Loucy (cell line): ENCODE measurements around the gene TMEM54.

Experiments
- H2AFZ ChIP-seq: fragments of 200-600 bp; sonication (generic); 2 replicates; pipeline ENCODE4 v1.6.0; 2016; ENCODE audit warnings: antibody characterized with exemption, mild to moderate bottlenecking, low read length, moderate library complexity
- H3F3A ChIP-seq: fragments of 200-600 bp; 2 replicates; pipeline ENCODE4 v1.6.0; 2016; ENCODE audit warnings: antibody characterized with exemption, low read depth, mild to moderate bottlenecking
- H3K27me3 ChIP-seq: fragments of 200-600 bp; sonication (generic); 2 replicates; pipeline ENCODE4 v1.6.1; 2014; ENCODE audit warnings: low read length, mild to moderate bottlenecking; ENCODE audit not compliant: insufficient read depth, poor library complexity, severe bottlenecking
- H3K36me3 ChIP-seq: fragments of 200-600 bp; sonication (generic); 2 replicates; pipeline ENCODE4 v1.6.1; 2016; ENCODE audit warnings: low read length; ENCODE audit not compliant: insufficient read depth
- H3K4me1 ChIP-seq: fragments of 200-600 bp; sonication (generic); 2 replicates; pipeline ENCODE4 v1.5.1; 2014; ENCODE audit warnings: low read length, mild to moderate bottlenecking; ENCODE audit not compliant: insufficient read depth, poor library complexity, severe bottlenecking
- H3K4me2 ChIP-seq: fragments of 200-600 bp; sonication (generic); 2 replicates; pipeline ENCODE4 v1.6.0; 2014; ENCODE audit warnings: antibody characterized with exemption, low read length, low read depth, mild to moderate bottlenecking; ENCODE audit not compliant: poor library complexity, severe bottlenecking
- H3K4me3 ChIP-seq: fragments of 200-600 bp; sonication (generic); 2 replicates; pipeline ENCODE4 v1.5.1; 2014; ENCODE audit warnings: low read length, mild to moderate bottlenecking, mixed read lengths; ENCODE audit not compliant: poor library complexity, severe bottlenecking
- H3K79me2 ChIP-seq: fragments of 200-600 bp; sonication (generic); 2 replicates; pipeline ENCODE4 v1.6.1; 2014; ENCODE audit warnings: low read length; ENCODE audit not compliant: insufficient read depth
- H3K9ac ChIP-seq: fragments of 200-600 bp; sonication (generic); 2 replicates; pipeline ENCODE4 v1.6.0; 2014; ENCODE audit warnings: mild to moderate bottlenecking, low read depth, low read length, moderate library complexity; ENCODE audit not compliant: poor library complexity, severe bottlenecking
- H3K9me2 ChIP-seq: fragments of 200-600 bp; sonication (generic); replicated peaks from 2 replicates; pipeline ENCODE4 v1.6.1; 2016; ENCODE audit warnings: low read depth, low read length, mixed read lengths
- H3K9me3 ChIP-seq: fragments of 200-600 bp; sonication (generic); 2 replicates; pipeline ENCODE4 v1.6.1; 2014; ENCODE audit warnings: mild to moderate bottlenecking, antibody characterized with exemption, low read length, low read depth; ENCODE audit not compliant: insufficient read depth
- H4K20me1 ChIP-seq: fragments of 200-600 bp; sonication (generic); 2 replicates; pipeline ENCODE4 v1.6.0; 2014; ENCODE audit warnings: antibody characterized with exemption, low read length, mild to moderate bottlenecking; ENCODE audit not compliant: insufficient read depth, poor library complexity, severe bottlenecking
- CTCF ChIP-seq: fragments of 200-600 bp; sonication (generic); conservative IDR thresholded peaks from 2 replicates; pipeline ENCODE4 v1.5.1; 2014; ENCODE audit warnings: mild to moderate bottlenecking, antibody characterized with exemption, low read length
- EZH2phosphoT487 ChIP-seq: fragments of 200-600 bp; IDR thresholded peaks from 2 replicates; pipeline ENCODE4 v1.6.1; 2018; ENCODE audit warnings: antibody characterized with exemption, mild to moderate bottlenecking, moderate library complexity, borderline replicate concordance

TMEM54 gene

DNA sequence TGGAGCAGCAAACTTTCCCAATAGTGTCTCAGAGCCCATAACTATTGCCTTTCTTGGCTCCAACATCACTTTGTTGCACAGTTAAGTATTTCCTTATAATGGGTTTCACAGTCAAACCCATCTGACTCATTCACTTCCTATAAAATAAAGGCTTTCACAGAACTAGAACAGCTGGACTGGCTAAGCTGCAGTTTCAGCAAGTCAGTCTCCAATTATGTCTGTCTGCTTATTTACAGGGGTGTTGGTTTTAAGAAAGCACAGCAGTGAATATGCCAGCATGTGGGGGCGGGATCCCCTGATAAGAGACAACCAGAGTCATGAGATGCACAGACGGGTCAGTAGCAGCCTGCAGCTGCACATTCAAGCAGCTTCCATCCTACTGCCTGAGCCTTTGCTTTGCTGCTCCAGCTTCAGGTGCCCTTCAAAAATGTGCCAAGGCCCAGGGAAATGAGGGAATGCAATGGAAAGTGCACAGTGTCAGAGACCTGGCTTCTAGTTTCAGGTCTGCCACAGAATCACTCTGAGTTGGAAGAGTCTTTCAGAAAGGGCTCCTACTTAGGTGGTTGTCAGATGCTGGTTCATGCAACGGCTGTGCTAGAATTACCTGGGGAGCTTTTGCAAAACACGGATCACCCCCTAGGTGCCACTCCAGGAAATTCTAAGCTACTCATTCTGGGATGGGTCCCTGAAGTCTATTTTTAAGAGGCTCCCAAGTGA, 38.6 kb upstream of the TMEM54 start:
- Histone ChIP-seq H3K4me3 (no peak overlapping the region), H3K9me3 (no peaks in the 10 kb centered on the region), H2AFZ (no peak overlapping the region), H3K4me1 (no peaks in the 10 kb centered on the region), H3K27me3 (no peaks in the 10 kb centered on the region), H3K36me3 (peaks cover 63% of the 10 kb centered on the region; the same call in 1 of the 2 replicates), H3K9me2 (no peaks in the 10 kb centered on the region), H3K79me2 (no peaks in the 10 kb centered on the region), H4K20me1 (no peaks in the 10 kb centered on the region), H3K9ac (no peak overlapping the region), H3K4me2 (no peak overlapping the region), H3F3A (no peaks in the 10 kb centered on the region)
- TF ChIP-seq CTCF (no peak), EZH2phosphoT487 (no peak)

GRCh38 chr1:32937061-32937460, 35.9 kb upstream of the TMEM54 start:
- no peak for TF ChIP-seq EZH2phosphoT487
- TF ChIP-seq CTCF = no peak

GRCh38 chr1:32934535-32934934, 33.3 kb upstream of the TMEM54 start:
- H3K36me3 ChIP-seq = peaks cover 21% of the 10 kb centered on the region; the same call in 1 of the 2 replicates
- no peak overlapping the region for H3K9ac ChIP-seq

More at GRCh38 chr1:32937061-32937460, 35.9 kb upstream of the TMEM54 start:
- H4K20me1 ChIP-seq = no peaks in the 10 kb centered on the region
- H3F3A ChIP-seq = no peaks in the 10 kb centered on the region
- H3K79me2 ChIP-seq = no peaks in the 10 kb centered on the region
- H3K27me3 ChIP-seq = no peaks in the 10 kb centered on the region
- H3K4me2 ChIP-seq = no peak overlapping the region
- H2AFZ ChIP-seq = no peak overlapping the region
- H3K9me3 ChIP-seq = no peaks in the 10 kb centered on the region
- H3K9me2 ChIP-seq = no peaks in the 10 kb centered on the region
- H3K36me3 ChIP-seq = peaks cover 43% of the 10 kb centered on the region; the same call in 1 of the 2 replicates
- H3K4me3 ChIP-seq = no peak overlapping the region
- H3K9ac ChIP-seq = no peak overlapping the region
- no peaks in the 10 kb centered on the region for H3K4me1 ChIP-seq

More at GRCh38 chr1:32934535-32934934, 33.3 kb upstream of the TMEM54 start:
- H3K27me3 ChIP-seq = no peaks in the 10 kb centered on the region
- no peaks in the 10 kb centered on the region for H4K20me1 ChIP-seq
- no peak overlapping the region for H3K4me3 ChIP-seq
- no peak overlapping the region for H2AFZ ChIP-seq
- H3F3A ChIP-seq = no peaks in the 10 kb centered on the region
- no peaks in the 10 kb centered on the region for H3K4me1 ChIP-seq
- H3K79me2 ChIP-seq = no peaks in the 10 kb centered on the region
- H3K4me2 ChIP-seq = no peak overlapping the region
- H3K9me3 ChIP-seq = no peaks in the 10 kb centered on the region
- TF ChIP-seq CTCF (no peak), EZH2phosphoT487 (no peak)
- no peaks in the 10 kb centered on the region for H3K9me2 ChIP-seq
